ENCODE measurements around the gene ABCA1. TPM values are rescaled to one million over a fixed set of nuclear protein-coding genes. Genes with fewer than 3 reads are reported as not detected.

The ABCA1 gene
- total RNA-seq, 1 experiment from 2014 or later: 0.76 TPM

GRCh38 chr9:104905931-104906330 lies 22.0 kb downstream of the ABCA1 start:
- no peaks in the 10 kb centered on the region for H3K9me3 Mint-ChIP-seq (ENCODE audit: low read depth, unreplicated experiment)
- CTCF ChIA-PET: no interaction called here
- H3K27me3 Mint-ChIP-seq (ENCODE audit: unreplicated experiment): peaks cover 18% of the 10 kb centered on the region
- no peaks in the 10 kb centered on the region for H3K36me3 Mint-ChIP-seq (ENCODE audit: insufficient read depth, unreplicated experiment)
- H3K4me3 Mint-ChIP-seq (ENCODE audit: low read depth, unreplicated experiment): no peak overlapping the region
- TF ChIP-seq CTCF (IDR thresholded peaks at IDR 0.05; ENCODE audit: unreplicated experiment): no peak
- intact Hi-C loops (cut with micrococcal nuclease; ENCODE audit: unreplicated experiment): no loop called here
- no TSS peak for BruUV-seq (replicated peaks)
- no peak for DNase-seq
- no peaks in the 10 kb centered on the region for H3K4me1 Mint-ChIP-seq (ENCODE audit: low read depth, unreplicated experiment)
- no peak overlapping the region for H3K27ac Mint-ChIP-seq (ENCODE audit: unreplicated experiment)

- Mint-ChIP-seq H3K36me3 (ENCODE audit: insufficient read depth, unreplicated experiment) (no peaks in the 10 kb centered on the region), H3K9me3 (ENCODE audit: low read depth, unreplicated experiment) (no peaks in the 10 kb centered on the region), H3K4me3 (ENCODE audit: low read depth, unreplicated experiment) (no peak overlapping the region), H3K27ac (ENCODE audit: unreplicated experiment) (no peak overlapping the region), H3K27me3 (ENCODE audit: unreplicated experiment) (peaks cover 18% of the 10 kb centered on the region), H3K4me1 (ENCODE audit: low read depth, unreplicated experiment) (no peaks in the 10 kb centered on the region)
- no peak for DNase-seq
- BruUV-seq (replicated peaks): no TSS peak
- CTCF ChIA-PET: interaction anchor here (0.6 kb wide), 1 partner anchor 490 kb away, joined by 3 read pairs; no protein-coding TSS in a partner anchor
- TF ChIP-seq CTCF (IDR thresholded peaks at IDR 0.05; ENCODE audit: unreplicated experiment): no peak
- intact Hi-C loops (cut with micrococcal nuclease; ENCODE audit: unreplicated experiment): no loop called here
These were observed 22.6 kb downstream of the ABCA1 start for GRCh38 chr9:104905153-104905901.

DNA sequence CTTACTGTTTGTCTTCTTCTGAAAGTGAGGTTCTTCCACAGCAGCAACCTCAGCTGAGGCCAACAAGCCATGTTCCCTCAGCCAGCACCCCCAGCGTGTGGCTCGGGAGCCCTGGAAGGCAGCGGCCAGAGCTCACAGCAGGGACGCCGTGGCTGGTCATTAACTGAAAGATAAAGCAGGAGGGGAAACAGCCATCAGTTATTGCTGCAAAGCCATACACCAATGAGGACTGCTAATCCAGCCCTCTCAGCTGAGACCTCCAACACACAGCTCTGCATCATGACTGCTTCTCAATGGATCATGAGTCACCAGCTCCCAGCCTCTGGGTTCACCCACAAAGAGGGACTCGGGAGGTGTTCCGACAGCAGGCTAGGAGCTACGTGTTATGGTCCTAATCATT lies 24.3 kb downstream of the ABCA1 start:
- intact Hi-C loops (cut with micrococcal nuclease; ENCODE audit: unreplicated experiment): no loop called here
- DNase-seq: no peak
- Mint-ChIP-seq H3K9me3 (ENCODE audit: low read depth, unreplicated experiment) (no peaks in the 10 kb centered on the region), H3K27ac (ENCODE audit: unreplicated experiment) (no peak overlapping the region), H3K36me3 (ENCODE audit: insufficient read depth, unreplicated experiment) (no peaks in the 10 kb centered on the region), H3K4me1 (ENCODE audit: low read depth, unreplicated experiment) (no peaks in the 10 kb centered on the region), H3K27me3 (ENCODE audit: unreplicated experiment) (peaks cover under 1% of the 10 kb centered on the region), H3K4me3 (ENCODE audit: low read depth, unreplicated experiment) (no peak overlapping the region)
- BruUV-seq (replicated peaks): no TSS peak
- CTCF ChIA-PET: no interaction called here
- TF ChIP-seq CTCF (IDR thresholded peaks at IDR 0.05; ENCODE audit: unreplicated experiment): no peak

- Mint-ChIP-seq H3K9me3 (ENCODE audit: low read depth, unreplicated experiment) (no peaks in the 10 kb centered on the region), H3K4me3 (ENCODE audit: low read depth, unreplicated experiment) (no peak overlapping the region), H3K27ac (ENCODE audit: unreplicated experiment) (no peak overlapping the region), H3K27me3 (ENCODE audit: unreplicated experiment) (no peaks in the 10 kb centered on the region), H3K36me3 (ENCODE audit: insufficient read depth, unreplicated experiment) (no peaks in the 10 kb centered on the region), H3K4me1 (ENCODE audit: low read depth, unreplicated experiment) (no peaks in the 10 kb centered on the region)
- CTCF ChIA-PET: no interaction called here
- intact Hi-C loops (cut with micrococcal nuclease; ENCODE audit: unreplicated experiment): no loop called here
- no peak for TF ChIP-seq CTCF (IDR thresholded peaks at IDR 0.05; ENCODE audit: unreplicated experiment)
- no peak for DNase-seq
- BruUV-seq (replicated peaks): no TSS peak
These were observed 27.1 kb downstream of the ABCA1 start for GRCh38 chr9:104900871-104901270.

Data from Calu3 (cell line).